Hypothalamus (tissue), 51 donors: Measurements from ENCODE around the gene CD164L2.
A peak's percentile ranks its signal among the peaks of the same experiment; 100 is the strongest.

ENCODE experiments used
- DNase-seq, 51 donors: peaks; one replicate each; lab custom pipeline; 2025; lab: John Stamatoyannopoulos, UW

The CD164L2 gene

GRCh38 chr1:27405598-27406361 is 22.6 kb upstream of the CD164L2 start:
- peak in 4 of 51 donors; percentile 39 to 64 (median 52) for DNase-seq

GRCh38 chr1:27405074-27405473 is 21.9 kb upstream of the CD164L2 start:
- DNase-seq: peak in 4 of 51 donors; percentile 13 to 29 (median 20)

- DNase-seq: no peak
These were observed 20.8 kb upstream of the CD164L2 start for GRCh38 chr1:27403931-27404330.

- peak in 23 of 51 donors; percentile 14 to 58 (median 31) for DNase-seq
These were observed 20.1 kb upstream of the CD164L2 start for GRCh38 chr1:27403065-27403726.

- DNase-seq: peak in 40 of 51 donors; percentile 11 to 76 (median 52)
These were observed 19.2 kb upstream of the CD164L2 start for GRCh38 chr1:27402349-27402754.

GRCh38 chr1:27400963-27401341 is 17.8 kb upstream of the CD164L2 start:
- DNase-seq: no peak

GRCh38 chr1:27400082-27400962 is 17.2 kb upstream of the CD164L2 start:
- peak in 4 of 51 donors; percentile 9 to 25 (median 18) for DNase-seq

GRCh38 chr1:27399251-27400025 is 16.3 kb upstream of the CD164L2 start:
- no peak for DNase-seq

- DNase-seq: no peak
These were observed 15.4 kb upstream of the CD164L2 start for GRCh38 chr1:27398405-27399149.

- DNase-seq: no peak
These were observed 14.6 kb upstream of the CD164L2 start for GRCh38 chr1:27397749-27398148.

- DNase-seq: no peak
These were observed 14.0 kb upstream of the CD164L2 start for GRCh38 chr1:27397110-27397509.

- peak in 43 of 51 donors; percentile 13 to 78 (median 50) for DNase-seq
These were observed 12.5 kb upstream of the CD164L2 start for GRCh38 chr1:27395441-27396195.

GRCh38 chr1:27394925-27395324 is 11.8 kb upstream of the CD164L2 start:
- no peak for DNase-seq

- DNase-seq: no peak
These were observed 11.1 kb upstream of the CD164L2 start for GRCh38 chr1:27394282-27394658.

- no peak for DNase-seq
These were observed 10.6 kb upstream of the CD164L2 start for GRCh38 chr1:27393641-27394281.

GRCh38 chr1:27392778-27393635 is 9.9 kb upstream of the CD164L2 start:
- peak in 1 of 51 donors; percentile 66 for DNase-seq

GRCh38 chr1:27392096-27392777 is 9.1 kb upstream of the CD164L2 start, which contains the start of gene GPR3:
Gene GPR3, plus strand, starts transcription at chr1:27392622. Its CDS starts 1,177 bp downstream, at chr1:27393799.
- peak in 49 of 51 donors; percentile 24 to 92 (median 81) for DNase-seq
